H1 (cell line): Measurements from ENCODE around the gene RFX1. TPM values are rescaled to one million over a fixed set of nuclear protein-coding genes. Genes with fewer than 3 reads are reported as not detected.
A peak's percentile ranks its signal among the peaks of the same experiment; 100 is the strongest.

Experiments used
- CTCF ChIA-PET: fragments of 300-600 bp; sonication (Branson Sonifier 250); formaldehyde crosslinking; loops from one replicate; lab custom pipeline; 2021; ENCODE audit not compliant: partially characterized antibody; lab: Charles Lee
- POLR2A ChIA-PET: fragments of 300-600 bp; sonication (Branson Sonifier 250); formaldehyde crosslinking; loops from one replicate; lab custom pipeline; 2021; ENCODE audit warnings: inconsistent platforms; ENCODE audit not compliant: partially characterized antibody; lab: Charles Lee
- DNase-seq, 2 experiments: peaks; one replicate each; pipeline versions ENCODE4 v3.0.0 to v3.0.0-alpha.2; 2010 to 2022; ENCODE audit warnings: low spot score in 2 of 2, low read depth in 1 of 2, mixed read lengths in 1 of 2
- FAIRE-seq: peaks from 2 replicates; lab custom pipeline; 2011; peaks lifted over from hg19 to GRCh38; lab: Jason Lieb, UNC
- H2AFZ ChIP-seq: 2 replicates; pipeline ENCODE4 v1.8.1; 2012; ENCODE audit warnings: low read length, inconsistent platforms
- H2AK5ac ChIP-seq: 2 replicates; pipeline ENCODE4 v1.6.1; 2013; ENCODE audit warnings: low read depth, low read length
- H2BK120ac ChIP-seq: replicated peaks from 2 replicates; pipeline ENCODE3; 2013; ENCODE audit warnings: low read depth, low read length, inconsistent platforms
- H2BK12ac ChIP-seq: 2 replicates; pipeline ENCODE4 v1.6.1; 2013; ENCODE audit warnings: low read depth, low read length
- H2BK15ac ChIP-seq: 2 replicates; pipeline ENCODE4 v1.6.1; 2013; ENCODE audit warnings: low read length
- H2BK20ac ChIP-seq: 2 replicates; pipeline ENCODE4 v1.6.1; 2013; ENCODE audit warnings: low read length
- H2BK5ac ChIP-seq: 2 replicates; pipeline ENCODE4 v1.6.1; 2013; ENCODE audit warnings: low read depth, low read length
- H3K14ac ChIP-seq: 2 replicates; pipeline ENCODE4 v1.6.1; 2013; ENCODE audit warnings: inconsistent platforms; ENCODE audit not compliant: insufficient read length
- H3K18ac ChIP-seq: 2 replicates; pipeline ENCODE4 v1.6.1; 2013; ENCODE audit warnings: low read length; ENCODE audit errors: extremely low read depth
- H3K23ac ChIP-seq: 2 replicates; pipeline ENCODE4 v1.6.1; 2013; ENCODE audit warnings: inconsistent platforms; ENCODE audit not compliant: insufficient read length
- H3K23me2 ChIP-seq: 2 replicates; pipeline ENCODE4 v1.6.1; 2013; ENCODE audit warnings: low read depth, low read length
- H3K27ac ChIP-seq: 2 replicates; pipeline ENCODE4 v1.6.1; 2011; ENCODE audit warnings: low read depth, low read length, inconsistent platforms
- H3K27me3 ChIP-seq, 4 experiments: replicated peaks in 1 of 4; 1 replicate in 1 of 4; 2 replicates in 3 of 4; pipeline versions ENCODE4 v1.6.1 to v1.8.1; 2011 to 2013; ENCODE audit warnings: low read length in 3 of 4, mild to moderate bottlenecking in 3 of 4, inconsistent platforms in 2 of 4, mixed read lengths in 2 of 4, moderate library complexity in 1 of 4; ENCODE audit not compliant: control insufficient read depth in 3 of 4, insufficient read depth in 3 of 4; ENCODE audit errors: extremely low read depth in 1 of 4
- H3K36me3 ChIP-seq, 4 experiments: 2 replicates each; pipeline versions ENCODE4 v1.6.1 to v1.8.1; 2011 to 2013; ENCODE audit warnings: mild to moderate bottlenecking in 4 of 4, low read length in 3 of 4, moderate library complexity in 2 of 4, control low read depth in 1 of 4, inconsistent platforms in 1 of 4; ENCODE audit not compliant: insufficient read depth in 4 of 4, control insufficient read depth in 2 of 4
- H3K4ac ChIP-seq: replicated peaks from 2 replicates; pipeline ENCODE3; 2013; ENCODE audit warnings: low read length, low read depth, mixed read lengths, inconsistent platforms; ENCODE audit not compliant: insufficient read length
- H3K4me1 ChIP-seq, 4 experiments: replicated peaks in 1 of 4; 1 replicate in 1 of 4; 2 replicates in 3 of 4; pipeline versions ENCODE4 v1.6.1 to v1.8.1; 2011 to 2013; ENCODE audit warnings: low read length in 3 of 4, inconsistent platforms in 2 of 4, mixed read lengths in 1 of 4; ENCODE audit not compliant: insufficient read depth in 4 of 4, control insufficient read depth in 3 of 4
- H3K4me2 ChIP-seq, 2 experiments: 2 replicates each; pipeline versions ENCODE4 v1.6.1 to v1.8.1; 2011 to 2013; ENCODE audit warnings: low read depth in 2 of 2, low read length in 2 of 2, control low read depth in 1 of 2, inconsistent platforms in 1 of 2, mild to moderate bottlenecking in 1 of 2; ENCODE audit not compliant: insufficient read depth in 1 of 2
- H3K4me3 ChIP-seq, 4 experiments: fragments of 200-600, 300-600 bp in 1 of 4; sonication (generic), shearing (Covaris generic), sonication (Bioruptor Twin) in 1 of 4; 2 replicates each; pipeline versions ENCODE4 v1.5.1 to v1.8.1; 2011 to 2016; ENCODE audit warnings: low read length in 4 of 4, low read depth in 3 of 4, control low read depth in 2 of 4, inconsistent platforms in 2 of 4, mild to moderate bottlenecking in 2 of 4, mixed read lengths in 1 of 4, moderate library complexity in 1 of 4; ENCODE audit not compliant: insufficient read depth in 2 of 4; ENCODE audit errors: extremely low read depth in 1 of 4
- H3K56ac ChIP-seq: replicated peaks from 2 replicates; pipeline ENCODE3; 2013; ENCODE audit warnings: low read depth, mild to moderate bottlenecking, mixed read lengths, low read length, inconsistent platforms; ENCODE audit not compliant: insufficient read length
- H3K79me1 ChIP-seq: 2 replicates; pipeline ENCODE4 v1.6.1; 2013; ENCODE audit warnings: low read depth, low read length, control low read depth
- H3K79me2 ChIP-seq, 2 experiments: 2 replicates each; pipeline versions ENCODE4 v1.6.1 to v1.8.1; 2012 to 2013; ENCODE audit warnings: low read length in 2 of 2, mild to moderate bottlenecking in 2 of 2, inconsistent platforms in 1 of 2; ENCODE audit not compliant: insufficient read depth in 2 of 2, control insufficient read depth in 1 of 2
- H3K9ac ChIP-seq, 4 experiments: replicated peaks in 1 of 4; 1 replicate in 1 of 4; 2 replicates in 3 of 4; pipeline versions ENCODE4 v1.6.1 to v1.8.1; 2011 to 2013; ENCODE audit warnings: low read depth in 3 of 4, low read length in 3 of 4, control low read depth in 2 of 4, mild to moderate bottlenecking in 2 of 4, moderate library complexity in 2 of 4, inconsistent platforms in 1 of 4; ENCODE audit errors: extremely low read depth in 1 of 4
- H3K9me3 ChIP-seq, 2 experiments: 2 replicates each; pipeline versions ENCODE4 v1.6.1 to v1.8.1; 2012 to 2013; ENCODE audit warnings: mild to moderate bottlenecking in 2 of 2, moderate library complexity in 2 of 2, control low read depth in 1 of 2, inconsistent platforms in 1 of 2, low read depth in 1 of 2, low read length in 1 of 2, mixed read lengths in 1 of 2; ENCODE audit not compliant: insufficient read depth in 2 of 2
- H4K20me1 ChIP-seq, 2 experiments: replicated peaks in 1 of 2; 2 replicates each; pipeline versions ENCODE3 to v1.8.1; 2011 to 2013; ENCODE audit warnings: inconsistent platforms in 2 of 2, low read length in 2 of 2, mild to moderate bottlenecking in 1 of 2; ENCODE audit not compliant: insufficient read depth in 2 of 2, control insufficient read depth in 1 of 2
- H4K5ac ChIP-seq: 2 replicates; pipeline ENCODE4 v1.6.1; 2013; ENCODE audit warnings: low read length, low read depth, mixed read lengths, inconsistent platforms; ENCODE audit not compliant: insufficient read length
- H4K8ac ChIP-seq: 2 replicates; pipeline ENCODE4 v1.8.0; 2013; ENCODE audit warnings: mild to moderate bottlenecking, moderate library complexity, low read length, inconsistent platforms; ENCODE audit not compliant: insufficient read depth; ENCODE audit errors: extremely low read depth
- H4K91ac ChIP-seq: replicated peaks from 2 replicates; pipeline ENCODE3; 2013; ENCODE audit warnings: low read length, mixed read lengths, inconsistent platforms; ENCODE audit not compliant: insufficient read length
- BRCA1 ChIP-seq: IDR thresholded peaks from 2 replicates; pipeline ENCODE4 v1.6.1; 2012; ENCODE audit warnings: low read depth, low read length, improper control_type of control experiment
- CBX5 ChIP-seq: fragments of 300-800, 300-1000 bp; sonication (generic); IDR thresholded peaks from 2 replicates; pipeline ENCODE4 v1.7.1; 2016; ENCODE audit warnings: antibody characterized with exemption, low read length, low read depth
- CTBP2 ChIP-seq: IDR thresholded peaks from 2 replicates; pipeline ENCODE4 v1.7.0; 2011; ENCODE audit warnings: borderline replicate concordance, mild to moderate bottlenecking, moderate library complexity, mixed read lengths, low read length; ENCODE audit not compliant: insufficient read depth, insufficient read length
- FOSL1 ChIP-seq: IDR thresholded peaks from 2 replicates; pipeline ENCODE4 v1.6.1; 2011; ENCODE audit warnings: mild to moderate bottlenecking, low read depth, low read length, moderate library complexity; ENCODE audit not compliant: insufficient read depth
- KDM4A ChIP-seq: IDR thresholded peaks from one replicate; pipeline ENCODE4 v1.7.1; 2012; ENCODE audit warnings: low read depth, mild to moderate bottlenecking, moderate library complexity, low read length, inconsistent platforms; ENCODE audit not compliant: severe bottlenecking
- POLR2AphosphoS5 ChIP-seq: IDR thresholded peaks from 2 replicates; pipeline ENCODE4 v1.6.1; 2011; ENCODE audit warnings: low read depth, low read length
- POU5F1 ChIP-seq: IDR thresholded peaks from 2 replicates; pipeline ENCODE4 v1.6.1; 2011; ENCODE audit warnings: low read depth, mild to moderate bottlenecking, low read length, moderate library complexity
- RXRA ChIP-seq: IDR thresholded peaks from 2 replicates; pipeline ENCODE4 v1.6.1; 2011; ENCODE audit warnings: low read depth, mild to moderate bottlenecking, low read length, moderate library complexity; ENCODE audit not compliant: insufficient read depth
- SP4 ChIP-seq: IDR thresholded peaks from 2 replicates; pipeline ENCODE4 v1.6.1; 2012; ENCODE audit warnings: low read length, inconsistent platforms
- SUZ12 ChIP-seq: fragments of 200-600 bp; sonication (generic); IDR thresholded peaks from 2 replicates; pipeline ENCODE4 v1.6.1; 2012; ENCODE audit warnings: mild to moderate bottlenecking, inconsistent platforms, low read length, moderate library complexity, mixed read lengths
- TBP ChIP-seq: IDR thresholded peaks from 2 replicates; pipeline ENCODE4 v1.6.1; 2011; ENCODE audit warnings: low read depth, low read length, improper control_type of control experiment
- WGBS, 2 experiments: shearing (Covaris generic) in 1 of 2; methylation state at CpG; one replicate each; pipeline versions ENCODE4 v1.1.6 to v1.1.7; 2013 to 2015; ENCODE audit warnings: low lambda C conversion rate in 2 of 2, mixed read lengths in 2 of 2, inconsistent platforms in 1 of 2, low coverage in 1 of 2, missing lambda C conversion rate in 1 of 2; ENCODE audit not compliant: insufficient replicate concordance in 2 of 2, insufficient coverage in 1 of 2, insufficient read length in 1 of 2; ENCODE audit errors: extremely low coverage in 1 of 2, missing lambda C conversion rate in 1 of 2; 5-methylcytosine and 5-hydroxymethylcytosine counted together
- polyA plus RNA-seq, 7 experiments: library from polyadenylated mRNA; depleted of rRNA in 3 of 7; stranded (reverse) in 5 of 7; unstranded in 2 of 7; fragments of >200 nt in 5 of 7; fragments of 200-250 nt in 2 of 7; gene quantifications; 1 replicate in 5 of 7; 2 replicates in 1 of 7; 4 replicates in 1 of 7; pipeline versions ENCODE4 v1.2.1 to v1.2.3, GENCODE V29; 2011 to 2013; ENCODE audit warnings: missing spikeins in 2 of 7, mixed read lengths in 2 of 7
- total RNA-seq: library from RNA; stranded (reverse); fragmentation: NEBNext Ultra II Directional; extraction: Animal tissue kit (Norgen Biotek cat#: 25700); gene quantifications from 2 replicates; pipeline ENCODE4 v1.2.1, GENCODE V29; 2021

RFX1 gene
- total and polyA plus RNA-seq, 2 of the 8 experiments (the other 6 are each of a cell fraction or from before 2014, with no cell fraction given), result 4.9 to 17.0 TPM

GRCh38 chr19:13976446-13976845 lies 29.7 kb downstream of the RFX1 start:
- Histone ChIP-seq H3K36me3 (peaks cover 0 to 7% (median 3%) of the 10 kb centered on the region in 4 experiments; a peak in 2 of 8 replicates), H3K4me3 (no peak overlapping the region)

More at GRCh38 chr19:13976446-13976845, 29.7 kb downstream of the RFX1 start:
- H3K18ac ChIP-seq, result no peak overlapping the region
- no peak overlapping the region for H2BK12ac ChIP-seq
- H3K56ac ChIP-seq, result no peak overlapping the region
- TF ChIP-seq TBP (no peak), SUZ12 (no peak), CTBP2 (no peak), POU5F1 (no peak), CBX5 (no peak), BRCA1 (no peak), FOSL1 (no peak), SP4 (no peak), POLR2AphosphoS5 (no peak), RXRA (no peak), KDM4A (no peak)
- H3K4ac ChIP-seq, result no peak overlapping the region
- H4K91ac ChIP-seq, result no peak overlapping the region
- H3K4me1 ChIP-seq, result peaks cover 0 to 14% (median 8%) of the 10 kb centered on the region in 4 experiments; a peak in 3 of 7 replicates
- H3K14ac ChIP-seq, result no peak overlapping the region
- no peaks in the 10 kb centered on the region for H3K79me1 ChIP-seq
- no peak overlapping the region for H3K23ac ChIP-seq
- DNase-seq, result no peak
- H2BK15ac ChIP-seq, result no peak overlapping the region
- no peak overlapping the region for H2BK5ac ChIP-seq
- H3K27me3 ChIP-seq, result no peaks in the 10 kb centered on the region
- no peak overlapping the region for H4K5ac ChIP-seq
- H3K23me2 ChIP-seq, result peaks cover 2% of the 10 kb centered on the region; the same call in 1 of the 2 replicates
- H2BK20ac ChIP-seq, result no peak overlapping the region
- 0 out of 2 replicates have a peak overlapping the region, but pooled peaks have one; percentile 39 for H2AK5ac ChIP-seq
- no peak overlapping the region for H4K8ac ChIP-seq
- ChIA-PET POLR2A (interaction anchor here (1.0 to 4.3 kb wide), 3 partner anchors 15 to 178 kb away, joined by 3 to 34 read pairs (median 5); no protein-coding TSS in a partner anchor), CTCF (interaction anchor here (1.1 to 10.3 kb wide), 2 partner anchors 17 to 27 kb away, joined by 3 to 77 read pairs; no protein-coding TSS in a partner anchor)
- no peak overlapping the region for H3K9ac ChIP-seq
- H2BK120ac ChIP-seq, result no peak overlapping the region
- no peaks in the 10 kb centered on the region for H3K9me3 ChIP-seq
- no peak overlapping the region for H3K4me2 ChIP-seq
- no peak overlapping the region for H2AFZ ChIP-seq
- H4K20me1 ChIP-seq, result no peaks in the 10 kb centered on the region
- H3K27ac ChIP-seq, result no peak overlapping the region
- FAIRE-seq, result no peak
- WGBS, 2 experiments, result 86% methylated on average over 12 of the region's 12 CpGs; no CpG with 5 or more reads in 1 of the 2 experiments
- no peaks in the 10 kb centered on the region for H3K79me2 ChIP-seq
